Activated naive CD8-positive, alpha-beta T cell treated with anti-CD3 and anti-CD28 coated beads, Interleukin-2, amount 50 U/mL, for 24 hours (primary cell): ENCODE results near the gene TGFBR1.
A peak's percentile ranks its signal among the peaks of the same experiment; 100 is the strongest.

Experiments
- ATAC-seq: fragments of 150-1000 bp; cut with Tn5 transposase; one replicate; pipeline ENCODE4 v1.10.0; 2021
- DNase-seq: peaks from one replicate; pipeline ENCODE4 v3.0.0; 2021
- H3K27ac Mint-ChIP-seq: one replicate; pipeline ENCODE4 v1.8.0; 2021; ENCODE audit warnings: mild to moderate bottlenecking, mixed read lengths
- H3K27me3 Mint-ChIP-seq: one replicate; pipeline ENCODE4 v1.8.0; 2021; ENCODE audit warnings: mixed read lengths
- H3K36me3 Mint-ChIP-seq: one replicate; pipeline ENCODE4 v1.8.0; 2021; ENCODE audit warnings: low read depth, mixed read lengths
- H3K4me1 Mint-ChIP-seq: one replicate; pipeline ENCODE4 v1.8.0; 2021; ENCODE audit warnings: mixed read lengths
- H3K4me3 Mint-ChIP-seq: one replicate; pipeline ENCODE4 v1.8.0; 2021; ENCODE audit warnings: mild to moderate bottlenecking, moderate library complexity, mixed read lengths
- H3K9me3 Mint-ChIP-seq: one replicate; pipeline ENCODE4 v1.8.0; 2021; ENCODE audit warnings: mixed read lengths

The TGFBR1 gene

DNA sequence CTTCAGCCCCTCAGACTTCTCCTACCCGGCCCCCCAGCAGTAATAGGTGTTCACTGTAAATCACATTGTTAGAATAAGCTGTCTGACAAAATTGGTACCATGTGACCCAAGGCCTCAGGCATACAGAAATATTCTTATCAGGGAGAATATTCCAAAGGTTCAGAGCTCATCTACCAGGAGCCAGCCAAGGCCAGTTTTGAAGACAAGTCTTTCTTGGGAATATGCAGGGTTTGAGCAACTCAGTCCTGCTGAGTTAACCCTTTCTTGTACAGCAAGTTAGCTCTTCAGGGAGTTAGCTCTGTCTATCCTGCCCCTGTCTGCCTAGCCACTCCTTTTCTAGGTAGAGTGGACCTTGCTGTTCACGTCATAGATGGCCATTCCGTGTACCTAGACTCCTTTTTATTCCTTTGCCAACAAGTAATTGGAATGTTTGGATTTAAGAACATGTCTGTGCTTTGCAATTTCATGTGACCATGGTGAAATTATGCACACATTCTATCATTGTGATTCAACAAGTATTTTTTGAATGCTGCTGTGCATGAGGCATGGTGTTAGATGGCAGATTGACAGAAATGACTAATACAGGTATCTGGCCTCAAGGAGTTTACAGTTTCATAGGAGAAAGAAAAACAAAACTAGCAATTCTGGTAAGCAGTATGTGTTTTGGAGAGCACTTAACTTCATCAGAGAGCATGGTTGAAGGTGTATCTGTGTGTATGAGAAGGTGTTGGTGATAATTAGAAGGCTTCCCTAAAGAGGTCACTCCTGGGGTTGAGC is 22.6 kb downstream of the TGFBR1 start:
- H3K27me3 Mint-ChIP-seq, result no peaks in the 10 kb centered on the region

DNA sequence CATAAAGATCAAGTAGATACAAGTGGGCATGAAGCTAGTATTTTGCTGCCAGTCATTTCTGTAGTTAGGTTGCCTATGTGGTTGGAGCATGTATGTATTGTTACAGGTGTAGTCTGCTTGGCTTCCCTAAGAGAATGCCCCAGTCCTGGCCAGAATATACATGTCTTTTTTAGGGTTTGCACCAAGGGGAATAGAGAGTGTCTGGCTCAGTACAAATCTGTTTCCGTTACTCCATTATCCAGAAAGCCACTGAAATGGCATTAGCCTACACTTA is 23.2 kb downstream of the TGFBR1 start:
- Mint-ChIP-seq H3K36me3 (peaks cover 20% of the 10 kb centered on the region), H3K27ac (peak overlapping the region; percentile 72), H3K27me3 (no peaks in the 10 kb centered on the region), H3K4me3 (no peak overlapping the region), H3K9me3 (peaks cover 14% of the 10 kb centered on the region), H3K4me1 (peaks cover 79% of the 10 kb centered on the region)
- DNase-seq (no peak), ATAC-seq (peak; percentile 45)

More for the DNA sequence above, 22.6 kb downstream of the TGFBR1 start:
- DNase-seq (no peak), ATAC-seq (peak; percentile 68)
- H3K4me3 Mint-ChIP-seq, result no peak overlapping the region
- H3K9me3 Mint-ChIP-seq, result peaks cover 14% of the 10 kb centered on the region
- H3K27ac Mint-ChIP-seq, result peak overlapping the region; percentile 72
- H3K4me1 Mint-ChIP-seq, result peaks cover 78% of the 10 kb centered on the region
- peaks cover 20% of the 10 kb centered on the region for H3K36me3 Mint-ChIP-seq

DNA sequence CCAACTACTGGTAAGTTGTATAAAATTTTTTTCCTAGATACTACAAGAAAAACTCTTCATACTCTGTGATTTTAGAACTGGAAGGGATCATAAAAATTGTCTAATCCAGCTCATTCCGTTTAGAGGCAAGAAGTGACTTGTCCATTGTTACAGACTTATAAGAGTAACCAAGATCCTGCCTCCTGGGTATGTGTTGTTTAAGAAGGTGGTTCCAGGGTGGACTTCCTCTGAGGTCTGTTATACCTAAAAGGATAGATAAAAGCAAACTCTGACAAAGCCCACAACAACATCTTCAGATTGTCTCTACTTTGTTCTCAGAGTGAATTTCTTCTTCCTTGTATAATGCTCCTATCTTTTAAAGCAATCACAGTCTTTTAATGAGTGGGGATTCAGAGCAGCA is 24.2 kb downstream of the TGFBR1 start:
- H3K4me3 Mint-ChIP-seq, result no peak overlapping the region

DNA sequence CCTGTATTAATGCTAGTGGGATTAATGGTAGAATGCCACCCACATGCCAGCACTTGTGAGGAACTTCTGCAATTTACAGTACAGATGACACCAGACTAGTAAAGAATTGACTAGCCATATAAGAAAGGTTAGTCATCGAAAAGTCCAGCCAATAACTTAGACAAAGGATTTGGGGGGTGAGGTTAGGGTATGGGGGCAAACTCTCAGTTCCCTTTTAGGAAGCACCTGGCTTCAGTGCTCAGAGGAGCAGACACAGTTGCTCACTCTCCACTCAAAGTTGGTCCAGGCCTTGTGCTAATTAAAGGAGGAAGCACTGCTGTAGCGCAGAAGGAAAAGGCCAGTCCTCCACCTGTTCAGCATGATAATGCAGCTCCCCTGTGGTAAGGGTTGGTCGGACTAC is 25.2 kb downstream of the TGFBR1 start:
- no peak overlapping the region for H3K4me3 Mint-ChIP-seq
- no peak for DNase-seq
- H3K27ac Mint-ChIP-seq, result peak overlapping the region; percentile 73
- peaks cover 10% of the 10 kb centered on the region for H3K9me3 Mint-ChIP-seq
- peaks cover 20% of the 10 kb centered on the region for H3K36me3 Mint-ChIP-seq
- peaks cover 75% of the 10 kb centered on the region for H3K4me1 Mint-ChIP-seq
- H3K27me3 Mint-ChIP-seq, result no peaks in the 10 kb centered on the region
- peak; percentile 61 for ATAC-seq

More for the DNA sequence above, 24.2 kb downstream of the TGFBR1 start:
- no peak for DNase-seq
- no peak for ATAC-seq
- peak overlapping the region; percentile 70 for H3K27ac Mint-ChIP-seq
- H3K36me3 Mint-ChIP-seq, result peaks cover 20% of the 10 kb centered on the region
- no peaks in the 10 kb centered on the region for H3K27me3 Mint-ChIP-seq
- peaks cover 13% of the 10 kb centered on the region for H3K9me3 Mint-ChIP-seq
- H3K4me1 Mint-ChIP-seq, result peaks cover 76% of the 10 kb centered on the region

DNA sequence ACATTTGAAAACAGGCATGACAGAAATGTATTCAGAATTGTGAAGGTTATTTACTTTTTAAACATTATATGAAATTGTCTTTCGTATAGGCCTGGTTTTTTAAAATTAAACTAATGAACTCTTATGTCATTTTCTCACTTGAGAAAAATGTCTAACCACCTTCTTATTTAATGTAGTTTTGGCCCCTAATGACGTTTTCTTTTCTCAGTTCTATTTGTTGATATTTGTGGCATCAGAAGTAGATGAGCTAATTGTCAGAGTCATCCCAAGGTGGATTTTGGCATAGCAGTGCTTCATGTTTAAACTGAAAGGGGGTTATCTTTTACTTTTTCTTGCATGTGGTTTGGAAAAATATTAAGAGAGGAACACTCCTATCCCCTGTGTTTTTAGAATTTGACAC is 28.2 kb downstream of the TGFBR1 start:
- no peak overlapping the region for H3K27ac Mint-ChIP-seq
- peaks cover 78% of the 10 kb centered on the region for H3K4me1 Mint-ChIP-seq
- no peak overlapping the region for H3K4me3 Mint-ChIP-seq
- H3K27me3 Mint-ChIP-seq, result no peaks in the 10 kb centered on the region
- H3K36me3 Mint-ChIP-seq, result peaks cover 21% of the 10 kb centered on the region
- DNase-seq (no peak), ATAC-seq (no peak)
- no peaks in the 10 kb centered on the region for H3K9me3 Mint-ChIP-seq

DNA sequence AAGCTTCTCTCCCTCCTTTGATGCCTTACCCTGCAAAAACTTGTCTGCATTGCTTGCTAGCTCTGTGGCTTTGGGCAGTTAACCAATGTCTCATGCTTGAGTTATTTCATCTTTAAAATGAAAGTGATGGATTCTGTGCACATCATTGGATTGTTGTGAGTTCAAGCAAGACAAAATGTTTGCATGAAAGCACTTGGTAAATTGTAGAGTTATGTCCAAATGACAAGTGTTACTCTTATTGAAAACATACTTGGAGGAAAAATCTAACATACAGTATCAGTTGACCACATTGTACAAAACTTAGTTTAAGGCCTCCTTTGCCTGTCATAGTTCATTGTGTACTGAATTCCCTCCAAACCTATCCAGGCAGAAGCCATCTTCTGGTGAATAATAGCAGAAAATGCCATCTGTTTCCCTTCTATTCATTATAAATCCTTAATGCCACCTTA is 30.0 kb downstream of the TGFBR1 start:
- peak overlapping the region; percentile 63 for H3K27ac Mint-ChIP-seq
- peak; percentile 31 for ATAC-seq
- no peaks in the 10 kb centered on the region for H3K27me3 Mint-ChIP-seq
- H3K9me3 Mint-ChIP-seq, result no peaks in the 10 kb centered on the region
- DNase-seq, result no peak
- H3K36me3 Mint-ChIP-seq, result peaks cover 25% of the 10 kb centered on the region
- no peak overlapping the region for H3K4me3 Mint-ChIP-seq
- peaks cover 72% of the 10 kb centered on the region for H3K4me1 Mint-ChIP-seq

DNA sequence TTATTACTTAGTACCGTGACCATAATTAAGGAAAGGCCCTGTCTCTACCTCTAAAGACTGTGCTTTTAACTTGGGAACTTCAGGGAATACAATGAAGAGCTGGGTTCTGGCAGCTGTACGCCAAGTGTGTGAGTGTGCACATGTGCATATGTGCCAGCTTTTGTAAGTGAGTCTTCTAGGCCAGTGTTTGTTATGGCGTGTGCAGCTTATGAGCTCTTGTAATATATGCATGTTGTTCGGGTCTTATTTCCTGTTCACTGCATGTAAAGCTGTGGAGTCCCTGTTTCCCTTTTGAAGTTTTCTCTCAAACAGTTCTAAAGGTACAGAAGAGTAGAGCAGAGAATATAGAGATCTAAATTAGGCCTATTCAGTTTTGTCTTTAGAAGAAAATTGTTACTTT is 30.5 kb downstream of the TGFBR1 start:
- Mint-ChIP-seq H3K27me3 (no peaks in the 10 kb centered on the region), H3K9me3 (no peaks in the 10 kb centered on the region), H3K27ac (peak overlapping the region; percentile 63), H3K4me3 (peak overlapping the region; percentile 54), H3K36me3 (peaks cover 26% of the 10 kb centered on the region), H3K4me1 (peaks cover 68% of the 10 kb centered on the region)
- ATAC-seq, result peak; percentile 53
- no peak for DNase-seq

DNA sequence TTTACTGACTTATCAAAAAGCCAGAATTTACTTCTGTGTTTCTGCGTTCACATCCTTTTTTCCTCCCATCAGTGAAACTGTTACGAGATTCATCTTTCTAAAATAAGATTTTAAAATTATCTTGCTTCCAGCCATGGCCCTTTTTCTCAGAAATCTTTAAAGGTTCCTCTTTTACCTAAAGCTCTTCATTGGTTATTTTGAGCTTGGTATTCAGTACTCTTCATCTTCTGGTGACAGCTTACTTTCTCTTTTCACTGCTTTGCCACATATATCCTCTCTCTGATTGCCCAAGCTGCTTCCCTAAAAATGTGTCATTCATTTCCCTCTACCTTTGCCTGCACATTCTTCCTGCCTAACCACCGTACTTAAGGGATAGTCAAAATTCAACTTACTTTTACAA is 32.3 kb downstream of the TGFBR1 start:
- H3K27ac Mint-ChIP-seq, result peak overlapping the region; percentile 7
- H3K9me3 Mint-ChIP-seq, result no peaks in the 10 kb centered on the region
- DNase-seq (no peak), ATAC-seq (no peak)
- H3K4me1 Mint-ChIP-seq, result peaks cover 68% of the 10 kb centered on the region
- H3K4me3 Mint-ChIP-seq, result no peak overlapping the region
- peaks cover 27% of the 10 kb centered on the region for H3K36me3 Mint-ChIP-seq
- no peaks in the 10 kb centered on the region for H3K27me3 Mint-ChIP-seq

DNA sequence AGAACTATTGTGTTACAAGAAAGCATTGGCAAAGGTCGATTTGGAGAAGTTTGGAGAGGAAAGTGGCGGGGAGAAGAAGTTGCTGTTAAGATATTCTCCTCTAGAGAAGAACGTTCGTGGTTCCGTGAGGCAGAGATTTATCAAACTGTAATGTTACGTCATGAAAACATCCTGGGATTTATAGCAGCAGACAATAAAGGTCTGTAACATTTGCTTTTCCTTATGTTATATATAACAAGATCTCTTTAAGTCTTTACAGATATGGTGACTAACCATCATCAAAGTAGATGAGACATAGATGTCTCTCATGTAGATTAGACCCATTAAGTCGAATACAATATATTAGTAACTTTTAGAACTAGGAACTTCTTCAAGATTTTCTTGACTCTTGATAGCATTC is 33.0 kb downstream of the TGFBR1 start:
- no peak for DNase-seq
- H3K4me1 Mint-ChIP-seq, result peaks cover 62% of the 10 kb centered on the region
- H3K9me3 Mint-ChIP-seq, result no peaks in the 10 kb centered on the region
- H3K4me3 Mint-ChIP-seq, result no peak overlapping the region
- peaks cover 31% of the 10 kb centered on the region for H3K36me3 Mint-ChIP-seq
- H3K27ac Mint-ChIP-seq, result no peak overlapping the region
- no peaks in the 10 kb centered on the region for H3K27me3 Mint-ChIP-seq
- no peak for ATAC-seq

DNA sequence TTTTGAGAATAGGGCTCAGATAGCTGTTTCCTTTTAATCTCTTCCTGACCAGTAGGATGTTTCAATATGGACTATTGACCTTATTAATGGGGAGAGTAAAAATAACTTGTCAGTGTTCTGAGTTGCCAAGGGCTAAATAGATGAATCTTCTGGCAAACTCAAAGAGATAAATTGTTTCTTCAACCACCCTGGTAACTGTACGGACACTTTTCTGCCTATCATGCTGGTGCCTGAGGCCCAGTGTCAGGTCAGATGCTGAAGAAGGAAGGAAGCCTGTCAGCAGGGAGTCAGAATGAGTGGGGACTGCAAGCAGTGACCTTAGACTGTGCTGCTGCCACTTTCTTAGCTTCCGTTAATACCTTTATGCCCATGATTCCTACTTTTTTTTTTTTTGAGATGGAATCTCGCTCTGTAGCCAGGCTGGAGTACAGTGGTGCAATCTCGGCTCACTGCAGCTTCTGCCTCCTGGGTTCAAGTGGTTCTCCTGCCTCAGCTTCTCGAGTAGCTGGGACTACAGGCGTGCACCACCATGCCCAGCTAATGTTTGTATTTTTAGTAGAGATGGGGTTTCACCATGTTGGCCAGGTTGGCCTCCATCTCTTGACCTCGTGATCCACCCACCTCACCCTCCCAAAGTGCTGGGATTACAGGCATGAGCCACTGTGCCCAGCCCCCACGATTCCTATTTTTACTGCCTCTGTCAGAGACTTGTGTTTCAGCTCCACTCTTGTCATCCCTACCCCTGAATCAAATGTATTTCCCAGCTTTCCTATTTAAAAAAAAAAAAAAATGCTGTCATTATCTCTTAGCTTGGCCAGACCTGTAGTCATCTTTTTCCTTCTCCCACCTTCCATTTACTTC is 33.7 kb downstream of the TGFBR1 start:
- ATAC-seq (no peak), DNase-seq (no peak)
- Mint-ChIP-seq H3K4me1 (peaks cover 55% of the 10 kb centered on the region), H3K4me3 (no peak overlapping the region), H3K27ac (no peak overlapping the region), H3K36me3 (peaks cover 36% of the 10 kb centered on the region), H3K9me3 (no peaks in the 10 kb centered on the region), H3K27me3 (no peaks in the 10 kb centered on the region)

DNA sequence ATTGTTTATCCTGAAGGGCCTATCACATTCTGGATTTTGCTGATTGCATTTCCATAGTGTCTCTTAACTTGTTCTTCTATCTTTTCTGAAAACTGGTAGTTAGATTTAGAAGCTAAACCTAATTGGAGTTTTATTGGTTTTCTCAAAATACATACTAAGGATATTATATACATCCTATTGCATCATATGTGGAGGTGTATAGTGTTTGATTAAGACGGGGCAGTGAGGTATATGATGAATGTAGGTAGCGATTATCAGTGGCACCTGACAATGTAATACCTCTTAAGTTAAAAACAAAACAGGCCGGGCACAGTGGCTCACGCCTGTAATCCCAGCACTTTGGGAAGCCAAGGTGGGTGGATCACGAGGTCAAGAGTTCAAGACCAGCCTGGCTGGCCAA is 35.0 kb downstream of the TGFBR1 start:
- H3K4me1 Mint-ChIP-seq, result peaks cover 48% of the 10 kb centered on the region
- H3K36me3 Mint-ChIP-seq, result peaks cover 43% of the 10 kb centered on the region

DNA sequence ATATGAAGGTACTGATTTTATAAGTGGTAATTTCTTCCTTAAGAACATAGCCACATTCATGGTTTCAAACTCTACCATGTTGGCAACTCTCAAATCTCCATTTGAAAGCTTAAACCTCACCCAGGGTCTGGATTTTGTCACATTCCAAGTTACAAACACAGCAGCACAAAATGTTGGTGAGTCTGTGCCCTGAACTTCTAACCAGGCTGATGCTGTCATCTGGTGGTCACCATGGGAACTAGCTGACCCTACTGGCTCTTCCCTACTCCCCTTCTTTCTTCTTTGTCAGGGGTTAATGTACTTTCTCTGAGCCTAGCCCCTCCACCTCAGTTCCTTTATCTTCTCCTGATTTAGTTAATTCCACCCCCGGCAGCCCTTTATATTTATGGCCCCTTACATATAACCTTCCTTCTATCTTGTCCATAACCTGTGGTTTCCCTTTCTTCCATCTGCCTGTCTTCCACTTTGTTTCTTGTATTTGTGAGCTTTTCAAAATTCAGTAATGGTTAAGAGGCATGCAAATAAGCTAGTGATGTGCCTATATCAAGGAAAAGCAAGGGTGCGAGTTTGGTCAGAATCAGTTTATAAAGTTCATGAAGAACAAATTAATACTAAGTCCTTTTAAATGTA is 35.9 kb downstream of the TGFBR1 start:
- Mint-ChIP-seq H3K27me3 (no peaks in the 10 kb centered on the region), H3K9me3 (no peaks in the 10 kb centered on the region), H3K36me3 (peaks cover 51% of the 10 kb centered on the region), H3K27ac (peak overlapping the region; percentile 32), H3K4me3 (no peak overlapping the region), H3K4me1 (peaks cover 39% of the 10 kb centered on the region)
- peak; percentile 39 for DNase-seq
- no peak for ATAC-seq

More for the DNA sequence above, 35.0 kb downstream of the TGFBR1 start:
- Mint-ChIP-seq H3K9me3 (no peaks in the 10 kb centered on the region), H3K4me3 (no peak overlapping the region), H3K27me3 (no peaks in the 10 kb centered on the region), H3K27ac (no peak overlapping the region)
- ATAC-seq, result no peak
- no peak for DNase-seq

DNA sequence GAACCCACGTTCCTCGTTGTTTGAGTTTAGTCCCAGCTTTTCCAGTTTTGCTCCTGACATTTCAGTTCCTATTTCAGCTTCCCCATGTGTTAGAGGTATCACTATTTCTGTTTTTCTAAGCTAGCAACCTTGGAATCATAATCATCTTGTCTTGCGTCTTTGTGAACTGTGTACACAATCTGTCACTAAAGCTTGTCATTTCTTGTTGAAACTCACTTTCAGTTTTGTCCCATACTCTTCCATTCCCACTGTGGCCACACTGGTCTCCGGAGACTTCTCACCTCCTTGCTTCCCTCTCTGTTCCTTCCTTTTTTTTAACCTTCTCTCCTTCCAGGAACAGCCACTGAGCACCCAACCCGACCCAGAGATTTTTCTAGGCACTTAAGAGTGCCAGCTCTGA is 36.9 kb downstream of the TGFBR1 start:
- H3K27me3 Mint-ChIP-seq, result no peaks in the 10 kb centered on the region
- no peak for DNase-seq
- H3K4me3 Mint-ChIP-seq, result no peak overlapping the region
- peaks cover 36% of the 10 kb centered on the region for H3K4me1 Mint-ChIP-seq
- no peaks in the 10 kb centered on the region for H3K9me3 Mint-ChIP-seq
- H3K36me3 Mint-ChIP-seq, result peaks cover 59% of the 10 kb centered on the region
- ATAC-seq, result no peak
- no peak overlapping the region for H3K27ac Mint-ChIP-seq

DNA sequence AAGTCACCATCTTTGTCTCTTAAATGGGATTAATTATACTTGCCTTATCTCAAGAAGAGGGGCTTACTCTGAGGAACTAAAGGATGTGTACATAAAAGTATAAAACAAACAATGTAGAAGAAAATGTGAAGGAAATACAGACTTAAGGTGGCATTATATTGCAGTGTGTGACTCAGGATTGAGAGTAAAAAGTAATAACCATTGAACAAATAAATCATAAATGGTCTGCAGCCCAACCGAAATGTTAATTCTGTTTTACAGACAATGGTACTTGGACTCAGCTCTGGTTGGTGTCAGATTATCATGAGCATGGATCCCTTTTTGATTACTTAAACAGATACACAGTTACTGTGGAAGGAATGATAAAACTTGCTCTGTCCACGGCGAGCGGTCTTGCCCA is 37.4 kb downstream of the TGFBR1 start:
- Mint-ChIP-seq H3K27ac (no peak overlapping the region), H3K4me3 (no peak overlapping the region), H3K27me3 (no peaks in the 10 kb centered on the region), H3K4me1 (peaks cover 36% of the 10 kb centered on the region), H3K9me3 (no peaks in the 10 kb centered on the region), H3K36me3 (peaks cover 61% of the 10 kb centered on the region)
- ATAC-seq, result no peak
- no peak for DNase-seq

DNA sequence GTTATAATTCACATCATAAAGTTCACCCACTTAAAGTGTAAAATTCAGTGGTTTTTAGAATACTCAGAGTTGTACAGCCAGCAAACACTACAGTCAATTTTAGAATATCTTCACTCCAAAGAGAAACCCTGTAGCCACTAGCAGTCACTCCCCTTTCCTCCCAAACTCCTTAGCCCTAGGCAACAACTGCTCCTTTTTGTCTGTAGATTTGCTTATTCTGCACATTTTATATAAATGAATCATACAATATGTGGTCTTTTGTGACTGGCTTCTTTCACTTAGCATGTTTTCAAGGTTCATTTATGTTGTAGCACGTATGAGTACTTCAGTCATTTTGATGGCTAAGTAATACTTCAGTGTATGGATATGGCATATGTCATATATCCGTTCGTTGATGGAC is 38.7 kb downstream of the TGFBR1 start:
- H3K27me3 Mint-ChIP-seq, result no peaks in the 10 kb centered on the region
- no peak overlapping the region for H3K27ac Mint-ChIP-seq
- H3K9me3 Mint-ChIP-seq, result no peaks in the 10 kb centered on the region
- H3K36me3 Mint-ChIP-seq, result peaks cover 62% of the 10 kb centered on the region
- peaks cover 28% of the 10 kb centered on the region for H3K4me1 Mint-ChIP-seq
- DNase-seq (no peak), ATAC-seq (no peak)
- H3K4me3 Mint-ChIP-seq, result no peak overlapping the region
